ENCODE data around the gene RSRC2. TPM values are rescaled to one million over a fixed set of nuclear protein-coding genes. Genes with fewer than 3 reads are reported as not detected.

The RSRC2 gene
- total RNA-seq, 1 donor from 2014 or later, result 22.6 TPM

GRCh38 chr12:122558745-122559641 is 32.3 kb upstream of the RSRC2 start:
- FAIRE-seq, result no peak
- no peak overlapping the region for H3K4me3 ChIP-seq (ENCODE audit: low read depth, low read length)
- DNase-seq (ENCODE audit: low read depth), result no peak
- no peaks in the 10 kb centered on the region for H3K27me3 ChIP-seq (ENCODE audit: control insufficient read depth, insufficient read depth, low read length)
- no peaks in the 10 kb centered on the region for H3K36me3 ChIP-seq (ENCODE audit: control insufficient read depth, insufficient read depth, low read length)
- TF ChIP-seq CTCF (IDR thresholded peaks at IDR 0.05; ENCODE audit: insufficient read depth, low read length, severe bottlenecking), result no peak

DNA sequence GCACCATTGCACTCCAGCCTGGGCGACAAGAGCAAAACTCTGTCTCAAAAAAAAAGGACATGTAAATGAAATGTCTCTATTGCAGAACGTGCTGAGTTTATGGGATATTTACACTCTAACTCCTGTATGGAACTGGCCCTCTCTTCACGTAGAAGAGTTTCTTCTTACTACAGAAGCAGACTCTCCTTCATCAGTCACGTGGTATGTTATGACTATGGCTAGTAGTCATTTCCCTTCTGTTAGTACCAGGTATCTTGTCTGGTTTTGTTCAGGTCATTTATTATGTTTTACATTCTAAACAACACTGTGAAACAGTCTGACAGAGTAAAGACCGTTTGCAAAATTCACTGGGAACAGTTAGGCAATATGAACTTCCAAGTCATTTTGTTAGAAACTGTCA is 20.6 kb upstream of the RSRC2 start:
- TF ChIP-seq CTCF (IDR thresholded peaks at IDR 0.05; ENCODE audit: insufficient read depth, low read length, severe bottlenecking), result no peak
- Histone ChIP-seq H3K36me3 (ENCODE audit: control insufficient read depth, insufficient read depth, low read length) (peaks cover 6% of the 10 kb centered on the region), H3K27me3 (ENCODE audit: control insufficient read depth, insufficient read depth, low read length) (no peaks in the 10 kb centered on the region), H3K4me3 (ENCODE audit: low read depth, low read length) (no peak overlapping the region)
- FAIRE-seq, result no peak
- DNase-seq (ENCODE audit: low read depth), result peak; percentile 17

DNA sequence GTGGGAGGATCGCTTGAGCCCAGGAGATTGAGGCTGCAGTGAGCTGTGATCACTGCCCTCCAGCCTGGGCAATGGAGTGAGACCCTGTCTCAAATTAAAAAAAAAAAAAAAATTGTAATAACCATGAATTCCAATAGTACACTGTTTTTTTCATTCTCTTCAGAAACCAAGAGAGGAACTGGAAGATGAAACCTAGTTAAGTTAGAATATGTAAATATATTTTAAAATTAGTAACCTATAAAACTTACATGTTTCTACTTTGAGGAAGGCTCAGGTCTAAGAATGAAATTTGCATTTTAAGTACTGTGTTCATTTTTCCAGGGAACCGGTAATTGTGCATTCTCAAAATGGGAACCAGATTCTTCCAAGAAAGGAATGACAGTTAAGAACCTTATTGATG is 19.1 kb upstream of the RSRC2 start:
- no peaks in the 10 kb centered on the region for H3K27me3 ChIP-seq (ENCODE audit: control insufficient read depth, insufficient read depth, low read length)
- DNase-seq (ENCODE audit: low read depth), result no peak
- peaks cover 5% of the 10 kb centered on the region for H3K36me3 ChIP-seq (ENCODE audit: control insufficient read depth, insufficient read depth, low read length)
- no peak overlapping the region for H3K4me3 ChIP-seq (ENCODE audit: low read depth, low read length)
- FAIRE-seq, result no peak
- no peak for TF ChIP-seq CTCF (IDR thresholded peaks at IDR 0.05; ENCODE audit: insufficient read depth, low read length, severe bottlenecking)

GRCh38 chr12:122544537-122544936 is 17.8 kb upstream of the RSRC2 start:
- no peak overlapping the region for H3K4me3 ChIP-seq (ENCODE audit: low read depth, low read length)
- no peak for DNase-seq (ENCODE audit: low read depth)
- peaks cover 3% of the 10 kb centered on the region for H3K36me3 ChIP-seq (ENCODE audit: control insufficient read depth, insufficient read depth, low read length)
- no peak for TF ChIP-seq CTCF (IDR thresholded peaks at IDR 0.05; ENCODE audit: insufficient read depth, low read length, severe bottlenecking)
- no peak for FAIRE-seq
- H3K27me3 ChIP-seq (ENCODE audit: control insufficient read depth, insufficient read depth, low read length), result no peaks in the 10 kb centered on the region

- H3K4me3 ChIP-seq (ENCODE audit: low read depth, low read length), result no peak overlapping the region
- peaks cover 3% of the 10 kb centered on the region for H3K36me3 ChIP-seq (ENCODE audit: control insufficient read depth, insufficient read depth, low read length)
- TF ChIP-seq CTCF (IDR thresholded peaks at IDR 0.05; ENCODE audit: insufficient read depth, low read length, severe bottlenecking), result no peak
- no peak for DNase-seq (ENCODE audit: low read depth)
- H3K27me3 ChIP-seq (ENCODE audit: control insufficient read depth, insufficient read depth, low read length), result no peaks in the 10 kb centered on the region
- no peak for FAIRE-seq
Measured at GRCh38 chr12:122538496-122538895, 11.8 kb upstream of the RSRC2 start.

Data from bronchial epithelial cell (primary cell).